ENCODE results near the gene TNFRSF13B.

The TNFRSF13B gene

GRCh38 chr17:16939606-16940115 is 32.3 kb downstream of the TNFRSF13B start:
- in situ Hi-C loops (cut with HindIII; ENCODE audit: low sequenced_read_pairs), result loop anchor here (5.0 kb wide), 1 partner anchor 33 kb away; the partner anchor contains the start of gene TNFRSF13B

GRCh38 chr17:16939208-16939576 is 32.7 kb downstream of the TNFRSF13B start:
- in situ Hi-C loops (cut with HindIII; ENCODE audit: low sequenced_read_pairs), result loop anchor here (5.0 kb wide), 1 partner anchor 33 kb away; the partner anchor contains the start of gene TNFRSF13B

- in situ Hi-C loops (cut with HindIII; ENCODE audit: low sequenced_read_pairs), result loop anchor here (5.0 kb wide), 1 partner anchor 34 kb away; the partner anchor contains the start of gene TNFRSF13B
Observed at GRCh38 chr17:16938496-16939207, 33.3 kb downstream of the TNFRSF13B start.

GRCh38 chr17:16938031-16938430 is 33.9 kb downstream of the TNFRSF13B start:
- in situ Hi-C loops (cut with HindIII; ENCODE audit: low sequenced_read_pairs), result loop anchor here (5.0 kb wide), 1 partner anchor 34 kb away; the partner anchor contains the start of gene TNFRSF13B

- in situ Hi-C loops (cut with HindIII; ENCODE audit: low sequenced_read_pairs), result loop anchor here (5.0 kb wide), 1 partner anchor 35 kb away; the partner anchor contains the start of gene TNFRSF13B
Observed at GRCh38 chr17:16937431-16937830, 34.5 kb downstream of the TNFRSF13B start.

- in situ Hi-C loops (cut with HindIII; ENCODE audit: low sequenced_read_pairs), result loop anchor here (5.0 kb wide), 1 partner anchor 36 kb away; the partner anchor contains the start of gene TNFRSF13B
Observed at GRCh38 chr17:16936536-16937310, 35.2 kb downstream of the TNFRSF13B start.

GRCh38 chr17:16935786-16936185 is 36.1 kb downstream of the TNFRSF13B start:
- in situ Hi-C loops (cut with HindIII; ENCODE audit: low sequenced_read_pairs), result loop anchor here (5.0 kb wide), 1 partner anchor 37 kb away; the partner anchor contains the start of gene TNFRSF13B

- in situ Hi-C loops (cut with HindIII; ENCODE audit: low sequenced_read_pairs), result loop anchor here (5.0 kb wide), 1 partner anchor 37 kb away; the partner anchor contains the start of gene TNFRSF13B
Observed at GRCh38 chr17:16935241-16935663, 36.7 kb downstream of the TNFRSF13B start.

GRCh38 chr17:16934836-16935235 is 37.1 kb downstream of the TNFRSF13B start:
- in situ Hi-C loops (cut with HindIII; ENCODE audit: low sequenced_read_pairs), result loop anchor here (5.0 kb wide), 1 partner anchor 37 kb away; the partner anchor contains the start of gene TNFRSF13B

- in situ Hi-C loops (cut with HindIII; ENCODE audit: low sequenced_read_pairs), result no loop called here
Observed at GRCh38 chr17:16934133-16934795, 37.7 kb downstream of the TNFRSF13B start.

GRCh38 chr17:16933317-16934132 is 38.4 kb downstream of the TNFRSF13B start:
- in situ Hi-C loops (cut with HindIII; ENCODE audit: low sequenced_read_pairs), result no loop called here

GRCh38 chr17:16932611-16933010 is 39.3 kb downstream of the TNFRSF13B start:
- in situ Hi-C loops (cut with HindIII; ENCODE audit: low sequenced_read_pairs), result no loop called here

- in situ Hi-C loops (cut with HindIII; ENCODE audit: low sequenced_read_pairs), result no loop called here
Observed at GRCh38 chr17:16932156-16932555, 39.8 kb downstream of the TNFRSF13B start.

GRCh38 chr17:16931318-16932060 is 40.4 kb downstream of the TNFRSF13B start:
- in situ Hi-C loops (cut with HindIII; ENCODE audit: low sequenced_read_pairs), result no loop called here

- in situ Hi-C loops (cut with HindIII; ENCODE audit: low sequenced_read_pairs), result no loop called here
Observed at GRCh38 chr17:16930571-16931317, 41.2 kb downstream of the TNFRSF13B start.

- in situ Hi-C loops (cut with HindIII; ENCODE audit: low sequenced_read_pairs), result no loop called here
Observed at GRCh38 chr17:16929757-16930520, 42.0 kb downstream of the TNFRSF13B start.

- in situ Hi-C loops (cut with HindIII; ENCODE audit: low sequenced_read_pairs), result no loop called here
Observed at GRCh38 chr17:16929035-16929680, 42.8 kb downstream of the TNFRSF13B start.

Data from endothelial cell of hepatic sinusoid (primary cell).